Measurements from ENCODE around the gene SMAD3.
A peak's percentile ranks its signal among the peaks of the same experiment; 100 is the strongest.

SMAD3 gene

DNA sequence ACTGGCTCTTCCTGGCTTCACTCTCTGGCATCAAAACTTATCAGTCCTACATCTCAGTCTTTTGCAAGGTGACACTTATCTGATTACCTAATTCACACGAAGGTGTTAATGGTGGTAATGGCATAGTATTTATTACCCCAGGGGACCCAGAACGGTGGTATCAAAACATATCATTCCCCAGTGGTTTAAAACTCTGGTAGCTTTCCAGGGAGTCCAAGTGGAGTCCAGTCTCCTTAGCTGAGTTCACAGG, 41.3 kb downstream of the SMAD3 start:
- H3K4me3 ChIP-seq (ENCODE audit: low read depth, low read length) = no peak overlapping the region
- DNase-seq (ENCODE audit: low read depth) = no peak
- TF ChIP-seq CTCF (IDR thresholded peaks at IDR 0.05; ENCODE audit: insufficient read depth, low read depth, low read length, missing control alignments) = no peak

DNA sequence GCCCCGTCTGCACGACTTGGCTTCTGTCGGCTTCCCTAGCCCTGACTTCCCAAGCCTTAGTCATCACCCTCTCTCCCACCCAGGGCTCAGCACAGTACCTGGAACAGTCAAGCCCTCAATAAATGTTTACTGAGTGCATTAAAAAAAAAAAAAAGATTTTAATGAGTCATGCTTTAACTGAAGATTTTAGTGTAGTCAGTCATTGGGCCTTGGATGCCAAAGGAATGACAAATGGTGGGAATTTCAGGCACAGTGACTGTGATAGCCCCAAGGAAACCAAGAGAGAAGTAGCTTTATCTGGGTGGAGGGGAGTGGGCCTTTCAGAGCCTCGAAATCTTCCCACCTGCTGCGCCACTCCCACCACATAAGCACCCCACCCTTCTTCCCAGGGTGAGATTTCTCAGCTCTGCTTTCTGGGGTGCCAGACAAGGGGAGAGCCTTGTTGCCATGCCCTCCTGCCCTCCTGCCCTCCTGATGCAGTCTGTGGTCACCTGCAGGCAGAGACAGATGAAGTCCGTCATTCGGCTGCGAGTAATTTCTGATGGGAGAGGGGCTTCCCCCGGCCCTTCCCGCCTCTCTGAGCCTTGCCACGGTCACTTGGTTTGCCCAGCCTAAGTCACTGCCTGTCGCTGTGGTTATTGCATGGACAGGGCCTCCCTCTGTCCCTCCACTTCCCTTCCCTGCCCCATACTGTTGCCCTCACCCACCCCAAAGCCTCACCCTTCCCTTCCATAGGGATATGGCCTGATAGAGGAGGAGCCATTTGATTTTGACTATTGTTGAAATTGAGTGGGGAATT, 41.8 kb downstream of the SMAD3 start:
- no peak overlapping the region for H3K4me3 ChIP-seq (ENCODE audit: low read depth, low read length)
- DNase-seq (ENCODE audit: low read depth) = peak; percentile 40
- no peak for TF ChIP-seq CTCF (IDR thresholded peaks at IDR 0.05; ENCODE audit: insufficient read depth, low read depth, low read length, missing control alignments)

- TF ChIP-seq CTCF (IDR thresholded peaks at IDR 0.05; ENCODE audit: insufficient read depth, low read depth, low read length, missing control alignments) = no peak
- no peak overlapping the region for H3K4me3 ChIP-seq (ENCODE audit: low read depth, low read length)
- DNase-seq (ENCODE audit: low read depth) = no peak
Observed at GRCh38 chr15:67108122-67108961, 42.9 kb downstream of the SMAD3 start.

DNA sequence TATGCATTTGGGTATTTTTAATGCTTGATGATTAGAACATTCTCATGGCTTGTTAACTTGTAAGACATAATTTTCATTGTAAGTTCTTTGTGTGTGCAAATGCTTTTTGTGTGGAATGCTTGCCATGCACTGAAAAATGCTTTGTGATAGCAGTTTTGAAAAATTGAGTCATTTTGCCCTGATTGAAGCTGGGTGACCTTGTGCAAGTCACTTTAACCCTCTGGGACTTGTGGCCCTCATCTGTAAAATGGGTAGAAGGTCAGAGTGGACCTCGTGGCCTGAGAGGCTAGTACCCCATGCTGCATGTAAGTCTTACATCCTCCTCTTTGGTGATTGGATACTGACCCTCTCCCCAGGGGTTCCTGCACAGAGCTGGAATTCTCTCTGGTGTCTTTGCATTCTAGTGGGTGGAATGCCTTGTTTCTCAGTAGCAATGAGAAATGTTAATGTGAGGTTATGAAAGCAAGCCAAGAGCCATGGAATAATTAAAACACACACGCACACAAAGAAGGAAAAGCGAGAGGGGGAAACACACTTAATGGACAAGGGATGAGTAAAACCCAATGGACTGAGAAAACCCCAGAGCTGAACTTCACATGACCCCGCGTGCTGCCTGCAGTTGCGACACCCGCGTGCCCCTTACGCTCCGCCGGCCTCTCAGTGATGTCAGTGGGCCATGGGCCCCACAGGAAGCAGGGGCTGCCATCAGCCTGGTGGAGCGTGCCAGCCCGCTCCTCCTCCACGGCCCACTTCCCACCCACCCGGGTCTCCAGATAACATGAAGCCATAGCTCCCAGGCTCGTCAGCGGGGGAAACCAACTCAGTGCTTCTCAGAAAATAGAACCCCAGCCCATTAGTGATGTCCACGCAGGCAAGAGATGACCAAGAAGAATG, 44.0 kb downstream of the SMAD3 start:
- peak; percentile 86 for DNase-seq (ENCODE audit: low read depth)
- no peak for TF ChIP-seq CTCF (IDR thresholded peaks at IDR 0.05; ENCODE audit: insufficient read depth, low read depth, low read length, missing control alignments)
- no peak overlapping the region for H3K4me3 ChIP-seq (ENCODE audit: low read depth, low read length)

DNA sequence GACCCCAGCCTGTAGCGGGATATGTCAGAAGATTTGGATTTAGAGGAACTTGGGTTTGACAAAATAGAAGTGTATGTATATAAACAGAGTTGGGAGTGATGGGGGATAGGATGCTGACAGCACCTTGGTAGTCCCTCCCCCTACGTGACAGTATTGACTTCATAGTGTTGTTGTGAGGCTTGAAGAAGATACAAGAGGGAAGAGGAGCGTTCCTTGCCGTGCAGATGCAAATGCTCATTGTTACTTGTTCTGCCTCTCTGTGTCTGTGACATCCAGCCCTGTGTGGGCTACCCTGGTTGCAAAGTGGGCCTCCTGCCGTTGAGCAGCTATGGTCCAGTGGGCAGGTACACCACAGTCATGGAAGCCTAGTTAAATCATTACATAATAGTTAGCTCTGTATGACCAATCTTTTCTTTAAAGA, 45.0 kb downstream of the SMAD3 start:
- no peak for TF ChIP-seq CTCF (IDR thresholded peaks at IDR 0.05; ENCODE audit: insufficient read depth, low read depth, low read length, missing control alignments)
- no peak overlapping the region for H3K4me3 ChIP-seq (ENCODE audit: low read depth, low read length)
- peak; percentile 73 for DNase-seq (ENCODE audit: low read depth)

- no peak for TF ChIP-seq CTCF (IDR thresholded peaks at IDR 0.05; ENCODE audit: insufficient read depth, low read depth, low read length, missing control alignments)
- no peak overlapping the region for H3K4me3 ChIP-seq (ENCODE audit: low read depth, low read length)
- DNase-seq (ENCODE audit: low read depth) = peak; percentile 32
Observed at GRCh38 chr15:67110958-67111864, 45.8 kb downstream of the SMAD3 start.

Data from GM12865 (cell line).